ENCODE measurements around the gene SDK2. TPM values are rescaled to one million over a fixed set of nuclear protein-coding genes. Genes with fewer than 3 reads are reported as not detected.

SDK2 gene
- polyA plus RNA-seq, 3 donors = 0.01 TPM; not detected in 2

- no peak overlapping the region for H3K9ac ChIP-seq (ENCODE audit: insufficient read depth, low read length, poor library complexity, severe bottlenecking)
- no peak overlapping the region for H3K4me3 ChIP-seq (replicated peaks in 1 of 3; ENCODE audit: low read depth in 2 of 3, low read length in 3 of 3)
- intact Hi-C loops (cut with micrococcal nuclease) = no loop called here
- 94% methylated on average over 8 of the region's 8 CpGs for WGBS (ENCODE audit: insufficient coverage)
- no peaks in the 10 kb centered on the region for H4K20me1 ChIP-seq (ENCODE audit: insufficient read depth, low read length)
- no peaks in the 10 kb centered on the region for H3K9me3 ChIP-seq (replicated peaks in 1 of 2; ENCODE audit: control insufficient read depth in 1 of 2, insufficient read depth in 1 of 2, low read length in 2 of 2)
- H3K79me2 ChIP-seq (ENCODE audit: insufficient read depth, low read length) = no peaks in the 10 kb centered on the region
- TF ChIP-seq CTCF (IDR thresholded peaks at IDR 0.05) = no peak
- Mint-ChIP-seq H3K27ac (no peak overlapping the region), H3K4me3 (no peak overlapping the region), H3K9me3 (no peaks in the 10 kb centered on the region), H3K36me3 (no peaks in the 10 kb centered on the region), H3K4me1 (peaks cover 18% of the 10 kb centered on the region), H3K27me3 (ENCODE audit: low read depth in 3 of 3) (peaks cover 3 to 4% (median 3%) of the 10 kb centered on the region in 3 donors)
- H3K4me2 ChIP-seq (replicated peaks; ENCODE audit: extremely low read depth, low read length, poor library complexity, severe bottlenecking) = no peak overlapping the region
- H3K4me1 ChIP-seq (ENCODE audit: control insufficient read depth in 1 of 2, insufficient read depth in 2 of 2, low read length in 2 of 2) = peaks cover 11 to 20% of the 10 kb centered on the region in 2 donors
- no peak for DNase-seq
- no peaks in the 10 kb centered on the region for H3K27me3 ChIP-seq (ENCODE audit: control insufficient read depth in 2 of 2, insufficient read depth in 2 of 2, low read length in 2 of 2)
- H3K27ac ChIP-seq (ENCODE audit: low read depth in 1 of 2, low read length in 2 of 2) = no peak overlapping the region
- no peak overlapping the region for H2AFZ ChIP-seq (ENCODE audit: insufficient read depth, low read depth, low read length, poor library complexity, severe bottlenecking)
- no peaks in the 10 kb centered on the region for H3K36me3 ChIP-seq (replicated peaks in 1 of 2; ENCODE audit: control insufficient read depth in 1 of 2, insufficient read depth in 2 of 2, low read length in 2 of 2)
Observed at GRCh38 chr17:73434154-73434553, 210.1 kb downstream of the SDK2 start.

DNA sequence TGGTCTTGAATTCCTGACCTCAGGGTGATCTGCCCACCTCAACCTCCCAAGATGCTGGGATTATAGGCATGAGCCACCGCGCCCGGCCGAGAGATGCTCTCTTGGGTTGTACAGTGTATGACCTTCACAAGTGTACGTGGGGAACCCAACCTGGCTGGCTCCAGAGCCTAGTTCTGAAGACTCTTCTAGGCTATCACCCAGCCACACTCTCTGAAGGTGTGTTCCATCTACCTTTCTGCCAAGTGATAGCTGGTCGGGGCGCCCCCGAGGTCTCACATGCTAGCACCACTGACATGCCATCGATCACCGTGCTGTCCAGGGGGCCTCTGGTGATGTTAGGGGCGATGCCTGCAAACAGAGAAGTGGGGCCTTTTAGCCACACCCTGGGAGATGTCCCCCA lies 210.7 kb downstream of the SDK2 start:
- Mint-ChIP-seq H3K4me3 (no peak overlapping the region), H3K27me3 (ENCODE audit: low read depth in 3 of 3) (peaks cover 3 to 4% (median 3%) of the 10 kb centered on the region in 3 donors), H3K4me1 (peaks cover 18% of the 10 kb centered on the region), H3K27ac (no peak overlapping the region), H3K9me3 (no peaks in the 10 kb centered on the region), H3K36me3 (no peaks in the 10 kb centered on the region)
- Histone ChIP-seq H4K20me1 (ENCODE audit: insufficient read depth, low read length) (no peaks in the 10 kb centered on the region), H3K4me3 (replicated peaks in 1 of 3; ENCODE audit: low read depth in 2 of 3, low read length in 3 of 3) (no peak overlapping the region), H2AFZ (ENCODE audit: insufficient read depth, low read depth, low read length, poor library complexity, severe bottlenecking) (no peak overlapping the region), H3K27me3 (ENCODE audit: control insufficient read depth in 2 of 2, insufficient read depth in 2 of 2, low read length in 2 of 2) (no peaks in the 10 kb centered on the region), H3K9me3 (replicated peaks in 1 of 2; ENCODE audit: control insufficient read depth in 1 of 2, insufficient read depth in 1 of 2, low read length in 2 of 2) (no peaks in the 10 kb centered on the region), H3K4me1 (ENCODE audit: control insufficient read depth in 1 of 2, insufficient read depth in 2 of 2, low read length in 2 of 2) (peaks cover 11 to 20% of the 10 kb centered on the region in 2 donors), H3K9ac (ENCODE audit: insufficient read depth, low read length, poor library complexity, severe bottlenecking) (no peak overlapping the region), H3K79me2 (ENCODE audit: insufficient read depth, low read length) (no peaks in the 10 kb centered on the region), H3K4me2 (replicated peaks; ENCODE audit: extremely low read depth, low read length, poor library complexity, severe bottlenecking) (no peak overlapping the region), H3K36me3 (replicated peaks in 1 of 2; ENCODE audit: control insufficient read depth in 1 of 2, insufficient read depth in 2 of 2, low read length in 2 of 2) (no peaks in the 10 kb centered on the region), H3K27ac (ENCODE audit: low read depth in 1 of 2, low read length in 2 of 2) (no peak overlapping the region)
- no peak for TF ChIP-seq CTCF (IDR thresholded peaks at IDR 0.05)
- intact Hi-C loops (cut with micrococcal nuclease) = no loop called here
- no peak for DNase-seq
- 97% methylated on average over 11 of the region's 11 CpGs for WGBS (ENCODE audit: insufficient coverage)
